HepG2 (cell line): Measurements from ENCODE around the gene CRISPLD2. TPM values are rescaled to one million over a fixed set of nuclear protein-coding genes. Genes with fewer than 3 reads are reported as not detected.

ENCODE experiments used
- ATAD3A ChIP-seq: sonication (generic); formaldehyde crosslinking; IDR thresholded peaks from 2 replicates; pipeline ENCODE4 v1.4.0; 2020; ENCODE audit warnings: missing genetic modification reagents
- FOXP4 ChIP-seq: sonication (generic); formaldehyde crosslinking; IDR thresholded peaks from 2 replicates; pipeline ENCODE4 v1.4.0; 2020; ENCODE audit warnings: missing genetic modification reagents
- MATR3 ChIP-seq: sonication (generic); formaldehyde crosslinking; IDR thresholded peaks from 2 replicates; pipeline ENCODE4 v1.4.0; 2020; ENCODE audit warnings: missing genetic modification reagents
- MXD1 ChIP-seq: sonication (generic); formaldehyde crosslinking; IDR thresholded peaks from 2 replicates; pipeline ENCODE4 v1.4.0; 2020; ENCODE audit warnings: mild to moderate bottlenecking, missing genetic modification reagents
- MXD4 ChIP-seq: IDR thresholded peaks from 2 replicates; pipeline ENCODE4 v1.6.1; 2016; ENCODE audit warnings: mild to moderate bottlenecking, missing biosample characterization, missing genetic modification reagents
- NPAS2 ChIP-seq: sonication (generic); formaldehyde crosslinking; IDR thresholded peaks from 2 replicates; pipeline ENCODE4 v1.8.0; 2022; ENCODE audit warnings: mild to moderate bottlenecking, missing genetic modification reagents, borderline replicate concordance
- PAXIP1 ChIP-seq: sonication (generic); formaldehyde crosslinking; conservative IDR thresholded peaks from 2 replicates; pipeline ENCODE4 v1.4.0; 2020; ENCODE audit warnings: mild to moderate bottlenecking, missing genetic modification reagents, moderate library complexity
- ZNF446 ChIP-seq: sonication (generic); formaldehyde crosslinking; IDR thresholded peaks from 2 replicates; pipeline ENCODE4 v1.5.0; 2020; ENCODE audit warnings: mild to moderate bottlenecking, missing genetic modification reagents
- ZNF644 ChIP-seq: IDR thresholded peaks from 2 replicates; pipeline ENCODE4 v1.6.1; 2016; ENCODE audit warnings: low read depth
- polyA plus RNA-seq, 8 experiments: library from polyadenylated mRNA; depleted of rRNA in 3 of 8; stranded (reverse) in 7 of 8; unstranded in 1 of 8; fragments of >200 nt; fragmentation: Illumina TruSeq in 4 of 8; extraction: Trizol in 4 of 8; gene quantifications; 2 replicates each; pipeline versions ENCODE4 v1.2.1 to v1.2.3, GENCODE V29; 2011 to 2016; ENCODE audit warnings: low read depth in 4 of 8, missing spikeins in 1 of 8, mixed read lengths in 1 of 8; ENCODE audit not compliant: insufficient read depth in 1 of 8
- total RNA-seq, 5 experiments: library from RNA; depleted of rRNA; stranded (reverse); fragments of >200 nt; fragmentation: Illumina TruSeq; extraction: Trizol; gene quantifications; 2 replicates each; pipeline ENCODE4 v1.2.3, GENCODE V29; 2016; ENCODE audit warnings: low read depth in 1 of 5
- TF ChIP-seq, protein P1 (sequence below): sonication (generic); formaldehyde crosslinking; IDR thresholded peaks from 2 replicates; pipeline ENCODE4 v1.5.0; 2020; ENCODE audit warnings: mild to moderate bottlenecking, missing genetic modification reagents
- TF ChIP-seq, protein P2 (sequence below): sonication (generic); formaldehyde crosslinking; IDR thresholded peaks from 2 replicates; pipeline ENCODE4 v1.4.0; 2020; ENCODE audit warnings: mild to moderate bottlenecking, missing genetic modification reagents

CRISPLD2 gene
- total and polyA plus RNA-seq, 2 of the 13 experiments (the other 11 are each of a cell fraction or from before 2014, with no cell fraction given) = 0.04 to 0.31 TPM

GRCh38 chr16:84851192-84852127 lies 31.7 kb downstream of the CRISPLD2 start (continued):
- TF ChIP-seq, protein P1, sequence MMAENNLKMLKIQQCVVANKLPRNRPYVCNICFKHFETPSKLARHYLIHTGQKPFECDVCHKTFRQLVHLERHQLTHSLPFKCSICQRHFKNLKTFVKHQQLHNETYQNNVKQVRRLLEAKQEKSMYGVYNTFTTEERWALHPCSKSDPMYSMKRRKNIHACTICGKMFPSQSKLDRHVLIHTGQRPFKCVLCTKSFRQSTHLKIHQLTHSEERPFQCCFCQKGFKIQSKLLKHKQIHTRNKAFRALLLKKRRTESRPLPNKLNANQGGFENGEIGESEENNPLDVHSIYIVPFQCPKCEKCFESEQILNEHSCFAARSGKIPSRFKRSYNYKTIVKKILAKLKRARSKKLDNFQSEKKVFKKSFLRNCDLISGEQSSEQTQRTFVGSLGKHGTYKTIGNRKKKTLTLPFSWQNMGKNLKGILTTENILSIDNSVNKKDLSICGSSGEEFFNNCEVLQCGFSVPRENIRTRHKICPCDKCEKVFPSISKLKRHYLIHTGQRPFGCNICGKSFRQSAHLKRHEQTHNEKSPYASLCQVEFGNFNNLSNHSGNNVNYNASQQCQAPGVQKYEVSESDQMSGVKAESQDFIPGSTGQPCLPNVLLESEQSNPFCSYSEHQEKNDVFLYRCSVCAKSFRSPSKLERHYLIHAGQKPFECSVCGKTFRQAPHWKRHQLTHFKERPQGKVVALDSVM (CRISPR knock-in tag) = no peak
- TF ChIP-seq ZNF644 (peak; percentile 69; the same call in 1 of the 2 replicates), ATAD3A (CRISPR knock-in tag) (no peak), NPAS2 (CRISPR knock-in tag) (no peak), MXD4 (CRISPR knock-in tag) (no peak), MXD1 (CRISPR knock-in tag) (0 out of 2 replicates have a peak, but pooled peaks have one; percentile 30), FOXP4 (CRISPR knock-in tag) (peak; percentile 62), MATR3 (CRISPR knock-in tag) (no peak), ZNF446 (CRISPR knock-in tag) (no peak), PAXIP1 (CRISPR knock-in tag) (peak; percentile 91)
- TF ChIP-seq, protein P2, sequence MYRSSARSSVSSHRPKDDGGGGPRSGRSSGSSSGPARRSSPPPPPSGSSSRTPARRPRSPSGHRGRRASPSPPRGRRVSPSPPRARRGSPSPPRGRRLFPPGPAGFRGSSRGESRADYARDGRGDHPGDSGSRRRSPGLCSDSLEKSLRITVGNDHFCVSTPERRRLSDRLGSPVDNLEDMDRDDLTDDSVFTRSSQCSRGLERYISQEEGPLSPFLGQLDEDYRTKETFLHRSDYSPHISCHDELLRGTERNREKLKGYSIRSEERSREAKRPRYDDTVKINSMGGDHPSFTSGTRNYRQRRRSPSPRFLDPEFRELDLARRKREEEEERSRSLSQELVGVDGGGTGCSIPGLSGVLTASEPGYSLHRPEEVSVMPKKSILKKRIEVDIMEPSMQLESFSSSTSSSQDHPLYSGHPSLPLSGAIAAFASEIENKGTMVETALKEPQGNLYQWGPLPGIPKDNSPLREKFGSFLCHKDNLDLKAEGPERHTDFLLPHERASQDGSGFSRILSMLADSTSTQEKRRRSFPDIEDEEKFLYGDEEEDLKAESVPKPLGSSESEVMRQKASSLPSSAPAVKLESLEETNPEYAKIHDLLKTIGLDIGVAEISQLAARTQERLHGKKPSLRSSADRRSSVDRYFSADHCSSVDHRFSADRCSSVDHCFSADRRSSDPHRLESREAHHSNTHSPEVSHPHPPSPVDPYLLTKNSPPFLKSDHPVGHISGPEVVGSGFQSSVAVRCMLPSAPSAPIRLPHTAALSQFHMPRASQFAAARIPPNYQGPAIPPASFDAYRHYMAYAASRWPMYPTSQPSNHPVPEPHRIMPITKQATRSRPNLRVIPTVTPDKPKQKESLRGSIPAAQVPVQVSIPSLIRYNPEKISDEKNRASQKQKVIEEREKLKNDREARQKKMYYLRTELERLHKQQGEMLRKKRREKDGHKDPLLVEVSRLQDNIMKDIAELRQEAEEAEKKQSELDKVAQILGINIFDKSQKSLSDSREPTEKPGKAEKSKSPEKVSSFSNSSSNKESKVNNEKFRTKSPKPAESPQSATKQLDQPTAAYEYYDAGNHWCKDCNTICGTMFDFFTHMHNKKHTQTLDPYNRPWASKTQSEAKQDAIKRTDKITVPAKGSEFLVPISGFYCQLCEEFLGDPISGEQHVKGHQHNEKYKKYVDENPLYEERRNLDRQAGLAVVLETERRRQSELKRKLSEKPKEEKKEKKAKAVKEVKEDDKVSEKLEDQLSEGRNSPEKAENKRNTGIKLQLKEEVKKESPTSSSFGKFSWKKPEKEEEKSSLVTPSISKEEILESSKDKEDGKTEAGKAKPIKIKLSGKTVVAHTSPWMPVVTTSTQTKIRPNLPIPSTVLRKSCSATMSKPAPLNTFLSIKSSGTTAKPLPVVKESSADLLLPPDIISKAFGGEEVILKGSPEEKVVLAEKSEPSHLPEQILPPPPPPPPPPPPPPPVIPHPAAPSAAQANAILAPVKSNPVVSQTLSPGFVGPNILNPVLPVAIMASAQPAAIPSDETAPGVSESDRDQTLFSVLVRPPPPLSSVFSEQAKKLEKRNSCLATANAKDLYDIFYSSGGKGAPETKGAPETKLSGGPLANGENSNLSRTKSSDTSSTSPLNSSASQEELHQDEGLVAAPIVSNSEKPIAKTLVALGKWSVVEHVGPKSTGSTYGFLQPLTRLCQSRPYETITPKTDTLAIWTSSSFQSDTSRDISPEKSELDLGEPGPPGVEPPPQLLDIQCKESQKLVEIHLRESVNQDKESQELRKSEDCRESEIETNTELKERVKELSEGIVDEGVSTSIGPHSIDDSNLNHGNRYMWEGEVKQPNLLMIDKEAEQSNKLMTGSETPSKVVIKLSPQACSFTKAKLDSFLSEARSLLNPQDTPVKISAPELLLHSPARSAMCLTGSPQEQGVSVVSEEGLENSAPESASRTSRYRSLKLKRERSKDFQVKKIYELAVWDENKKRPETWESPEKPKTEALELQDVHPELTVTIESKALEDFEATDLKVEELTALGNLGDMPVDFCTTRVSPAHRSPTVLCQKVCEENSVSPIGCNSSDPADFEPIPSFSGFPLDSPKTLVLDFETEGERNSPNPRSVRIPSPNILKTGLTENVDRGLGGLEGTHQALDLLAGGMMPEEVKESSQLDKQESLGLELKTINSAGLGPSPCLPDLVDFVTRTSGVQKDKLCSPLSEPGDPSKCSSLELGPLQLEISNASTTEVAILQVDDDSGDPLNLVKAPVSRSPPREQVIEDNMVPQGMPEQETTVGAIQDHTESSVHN = 0 out of 2 replicates have a peak, but pooled peaks have one; percentile 31
